Right lobe of liver (tissue), 4 donors: Measurements from ENCODE around the gene RAD21L1.

Experiments
- CTCF ChIP-seq, 4 donors: fragments of 200-600 bp in 3 of 4; fragments of 450-650 bp in 1 of 4; IDR thresholded peaks; one replicate each; pipeline versions ENCODE4 v1.5.1 to v1.8.0; 2016 to 2022; ENCODE audit warnings: antibody characterized with exemption in 4 of 4, mild to moderate bottlenecking in 2 of 4
- POLR2A ChIP-seq: fragments of 450-650 bp; IDR thresholded peaks from one replicate; pipeline ENCODE4 v1.6.1; 2017; ENCODE audit warnings: antibody characterized with exemption, mild to moderate bottlenecking
- donor health status: DM: no; HTN: no; CAD: no.
- donor health status: DM: no; HTN: no; CAD: no.
- donor health status: DM: no; HTN: yes; CAD: no.

- TF ChIP-seq CTCF (IDR thresholded peaks at IDR 0.05) (no peak), POLR2A (no peak)
These were observed 48.9 kb downstream of the RAD21L1 start for GRCh38 chr20:1274485-1275311.
